B cell (primary cell): ENCODE measurements around the gene EPHB1. TPM values are rescaled to one million over a fixed set of nuclear protein-coding genes. Genes with fewer than 3 reads are reported as not detected.

Experiments used
- ATAC-seq: fragments of 200-7000 bp; cut with Tn5 transposase; one replicate; pipeline ENCODE4 v1.10.0; 2021; ENCODE audit warnings: low read depth, mild to moderate bottlenecking, moderate number of reproducible peaks, moderate library complexity
- CTCF ChIA-PET: fragments of 350-600 bp; sonication (Branson Sonifier 250); formaldehyde crosslinking; loops from one replicate; lab custom pipeline; 2021; ENCODE audit warnings: antibody characterized with exemption, inconsistent platforms; lab: Charles Lee
- POLR2A ChIA-PET: fragments of 350-600 bp; sonication (Branson Sonifier 250); formaldehyde crosslinking; loops from one replicate; lab custom pipeline; 2021; ENCODE audit warnings: antibody characterized with exemption; lab: Charles Lee
- DNase-seq: peaks from one replicate; pipeline ENCODE4 v3.0.0; 2013
- H2AFZ ChIP-seq: 2 replicates; pipeline ENCODE4 v1.6.1; 2012; ENCODE audit warnings: mild to moderate bottlenecking, low read depth, low read length; ENCODE audit not compliant: insufficient read depth, poor library complexity, severe bottlenecking
- H3K27ac ChIP-seq, 2 donors: 1 replicate in 1 of 2; 2 replicates in 1 of 2; pipeline ENCODE4 v1.5.1; 2012 to 2013; ENCODE audit warnings: low read length in 2 of 2, mild to moderate bottlenecking in 2 of 2, moderate library complexity in 1 of 2
- H3K27me3 ChIP-seq, 4 experiments: fragments of 200-600 bp in 1 of 4; sonication (generic) in 1 of 4; replicated peaks in 1 of 4; 1 replicate in 2 of 4; 2 replicates in 2 of 4; pipeline versions ENCODE4 v1.6.1 to v1.7.0; 2013 to 2016; ENCODE audit warnings: low read length in 3 of 4, mild to moderate bottlenecking in 2 of 4, mixed read lengths in 1 of 4, moderate library complexity in 1 of 4; ENCODE audit not compliant: insufficient read depth in 4 of 4, control insufficient read depth in 3 of 4; ENCODE audit errors: control extremely low read depth in 1 of 4
- H3K36me3 ChIP-seq, 2 experiments: replicated peaks in 1 of 2; 1 replicate in 1 of 2; 2 replicates in 1 of 2; pipeline versions ENCODE4 v1.6.1 to v1.7.1; 2013; ENCODE audit warnings: low read length in 1 of 2; ENCODE audit not compliant: insufficient read depth in 2 of 2, control insufficient read depth in 1 of 2; ENCODE audit errors: control extremely low read depth in 1 of 2, extremely low read depth in 1 of 2
- H3K4me1 ChIP-seq, 2 donors: fragments of 200-600 bp in 1 of 2; sonication (generic) in 1 of 2; 1 replicate in 1 of 2; 2 replicates in 1 of 2; pipeline versions ENCODE4 v1.5.1 to v1.6.1; 2013 to 2017; ENCODE audit warnings: low read length in 2 of 2; ENCODE audit not compliant: control insufficient read depth in 2 of 2, insufficient read depth in 2 of 2
- H3K4me2 ChIP-seq: replicated peaks from 2 replicates; pipeline ENCODE3; 2012; ENCODE audit warnings: mild to moderate bottlenecking, low read depth, low read length; ENCODE audit not compliant: poor library complexity, severe bottlenecking
- H3K4me3 ChIP-seq, 5 experiments: fragments of 200-600 bp in 1 of 5; sonication (generic) in 1 of 5; 1 replicate in 3 of 5; 2 replicates in 2 of 5; pipeline versions ENCODE4 v1.5.1 to v1.7.0; 2011 to 2016; ENCODE audit warnings: low read length in 4 of 5, mild to moderate bottlenecking in 4 of 5, low read depth in 2 of 5, control low read depth in 1 of 5, moderate library complexity in 1 of 5; ENCODE audit not compliant: insufficient read depth in 1 of 5; ENCODE audit errors: control extremely low read depth in 1 of 5, extremely low read depth in 1 of 5
- H3K79me2 ChIP-seq: fragments of 200-600 bp; sonication (generic); one replicate; pipeline ENCODE4 v1.6.0; 2016; ENCODE audit warnings: low read length; ENCODE audit not compliant: control insufficient read depth, insufficient read depth
- H3K9ac ChIP-seq: fragments of 200-600 bp; sonication (generic); 2 replicates; pipeline ENCODE4 v1.6.1; 2017; ENCODE audit warnings: mild to moderate bottlenecking, low read length, moderate library complexity
- H3K9me3 ChIP-seq, 3 donors: one replicate each; pipeline versions ENCODE4 v1.6.1 to v1.7.1; 2013; ENCODE audit warnings: low read length in 2 of 3; ENCODE audit not compliant: control insufficient read depth in 2 of 3, insufficient read depth in 1 of 3; ENCODE audit errors: control extremely low read depth in 1 of 3
- H4K20me1 ChIP-seq: 2 replicates; pipeline ENCODE4 v1.6.0; 2012; ENCODE audit warnings: mild to moderate bottlenecking, low read length; ENCODE audit not compliant: insufficient read depth, control insufficient read depth, poor library complexity, severe bottlenecking
- H3K27ac Mint-ChIP-seq: one replicate; pipeline ENCODE4 v1.8.0; 2021; ENCODE audit warnings: mixed read lengths
- H3K27me3 Mint-ChIP-seq: one replicate; pipeline ENCODE4 v1.8.0; 2021; ENCODE audit warnings: mixed read lengths
- H3K4me1 Mint-ChIP-seq: one replicate; pipeline ENCODE4 v1.8.0; 2021; ENCODE audit warnings: mixed read lengths
- H3K4me3 Mint-ChIP-seq: one replicate; pipeline ENCODE4 v1.8.0; 2021; ENCODE audit warnings: mixed read lengths
- H3K9me3 Mint-ChIP-seq: one replicate; pipeline ENCODE4 v1.8.0; 2022; ENCODE audit warnings: mixed read lengths; ENCODE audit not compliant: insufficient read depth
- CTCF ChIP-seq: fragments of 200-600 bp; IDR thresholded peaks from one replicate; pipeline ENCODE4 v1.8.0; 2022; ENCODE audit warnings: antibody characterized with exemption, mild to moderate bottlenecking
- EZH2 ChIP-seq: IDR thresholded peaks from 2 replicates; pipeline ENCODE4 v1.6.1; 2012; ENCODE audit warnings: borderline replicate concordance, low read depth, mild to moderate bottlenecking, moderate library complexity, low read length; ENCODE audit not compliant: insufficient read depth, poor library complexity, severe bottlenecking
- WGBS: methylation state at CpG from one replicate; pipeline ENCODE4 v1.1.5; 2013; ENCODE audit warnings: missing lambda C conversion rate; ENCODE audit not compliant: insufficient coverage; 5-methylcytosine and 5-hydroxymethylcytosine counted together
- intact Hi-C: fragments of 100-400 bp; cut with micrococcal nuclease; formaldehyde crosslinking; loops from one replicate; pipeline ENCODE4 v1.10.0; 2022
- polyA plus RNA-seq: library from polyadenylated mRNA; depleted of rRNA; stranded (reverse); fragments of >200 nt; gene quantifications from 2 replicates; pipeline ENCODE4 v1.2.3, GENCODE V29; 2012
- total RNA-seq, 2 donors: library from RNA; stranded (reverse); fragments of 120-200 nt in 1 of 2; gene quantifications; 1 replicate in 1 of 2; 2 replicates in 1 of 2; pipeline versions ENCODE4 v1.2.3 to v1.2.4, GENCODE V29; 2013 to 2022

The EPHB1 gene
- total and polyA plus RNA-seq, 2 donors (not counting 1 experiment from before 2014, with no cell fraction given) = 0.01 TPM; not detected in 1

GRCh38 chr3:134937256-134938028, 142.4 kb downstream of the EPHB1 start:
- Histone ChIP-seq H4K20me1 (no peaks in the 10 kb centered on the region), H3K4me2 (no peak overlapping the region), H3K4me1 (no peaks in the 10 kb centered on the region), H3K27ac (no peak overlapping the region), H3K9ac (no peak overlapping the region), H3K79me2 (no peaks in the 10 kb centered on the region), H3K27me3 (no peaks in the 10 kb centered on the region), H2AFZ (no peak overlapping the region), H3K4me3 (no peak overlapping the region), H3K9me3 (peaks cover 0 to 8% (median 0%) of the 10 kb centered on the region in 3 donors), H3K36me3 (no peaks in the 10 kb centered on the region)
- H3K4me1 Mint-ChIP-seq = no peaks in the 10 kb centered on the region
- intact Hi-C loops = no loop called here
- ChIA-PET POLR2A (no interaction called here), CTCF (no interaction called here)
- no peak overlapping the region for H3K27ac Mint-ChIP-seq
- H3K9me3 Mint-ChIP-seq = no peaks in the 10 kb centered on the region
- H3K27me3 Mint-ChIP-seq = peaks cover 8% of the 10 kb centered on the region
- no peak overlapping the region for H3K4me3 Mint-ChIP-seq
- WGBS = 82% methylated on average over 4 of the region's 8 CpGs
- TF ChIP-seq CTCF = no peak
- TF ChIP-seq EZH2 = no peak
- DNase-seq (no peak), ATAC-seq (no peak)

GRCh38 chr3:134938029-134938525, 143.0 kb downstream of the EPHB1 start:
- Histone ChIP-seq H3K36me3 (no peaks in the 10 kb centered on the region), H3K4me1 (no peaks in the 10 kb centered on the region), H3K4me2 (no peak overlapping the region), H3K79me2 (no peaks in the 10 kb centered on the region), H3K27me3 (no peaks in the 10 kb centered on the region), H3K9me3 (peaks cover 0 to 8% (median 0%) of the 10 kb centered on the region in 3 donors), H3K4me3 (no peak overlapping the region), H2AFZ (no peak overlapping the region), H4K20me1 (no peaks in the 10 kb centered on the region), H3K9ac (no peak overlapping the region), H3K27ac (no peak overlapping the region)
- CTCF ChIA-PET = no interaction called here
- Mint-ChIP-seq H3K9me3 (no peaks in the 10 kb centered on the region), H3K4me1 (no peaks in the 10 kb centered on the region), H3K4me3 (no peak overlapping the region), H3K27ac (no peak overlapping the region), H3K27me3 (peaks cover 8% of the 10 kb centered on the region)
- POLR2A ChIA-PET = no interaction called here
- no peak for DNase-seq
- TF ChIP-seq CTCF (no peak), EZH2 (no peak)
- WGBS = 90% methylated on average over 5 of the region's 5 CpGs
- no peak for ATAC-seq
- intact Hi-C loops = no loop called here
